H1 (cell line): ENCODE results near the gene UNC13C. TPM values are rescaled to one million over a fixed set of nuclear protein-coding genes. Genes with fewer than 3 reads are reported as not detected.

Experiments used
- CTCF ChIA-PET: fragments of 300-600 bp; sonication (Branson Sonifier 250); formaldehyde crosslinking; loops from one replicate; lab custom pipeline; 2021; ENCODE audit not compliant: partially characterized antibody; lab: Charles Lee
- POLR2A ChIA-PET: fragments of 300-600 bp; sonication (Branson Sonifier 250); formaldehyde crosslinking; loops from one replicate; lab custom pipeline; 2021; ENCODE audit warnings: inconsistent platforms; ENCODE audit not compliant: partially characterized antibody; lab: Charles Lee
- DNase-seq, 2 experiments: peaks; one replicate each; pipeline versions ENCODE4 v3.0.0 to v3.0.0-alpha.2; 2010 to 2022; ENCODE audit warnings: low spot score in 2 of 2, low read depth in 1 of 2, mixed read lengths in 1 of 2
- FAIRE-seq: peaks from 2 replicates; lab custom pipeline; 2011; peaks lifted over from hg19 to GRCh38; lab: Jason Lieb, UNC
- H2AFZ ChIP-seq: 2 replicates; pipeline ENCODE4 v1.8.1; 2012; ENCODE audit warnings: low read length, inconsistent platforms
- H2AK5ac ChIP-seq: 2 replicates; pipeline ENCODE4 v1.6.1; 2013; ENCODE audit warnings: low read depth, low read length
- H2BK120ac ChIP-seq: replicated peaks from 2 replicates; pipeline ENCODE3; 2013; ENCODE audit warnings: low read depth, low read length, inconsistent platforms
- H2BK12ac ChIP-seq: 2 replicates; pipeline ENCODE4 v1.6.1; 2013; ENCODE audit warnings: low read depth, low read length
- H2BK15ac ChIP-seq: 2 replicates; pipeline ENCODE4 v1.6.1; 2013; ENCODE audit warnings: low read length
- H2BK20ac ChIP-seq: 2 replicates; pipeline ENCODE4 v1.6.1; 2013; ENCODE audit warnings: low read length
- H2BK5ac ChIP-seq: 2 replicates; pipeline ENCODE4 v1.6.1; 2013; ENCODE audit warnings: low read depth, low read length
- H3K14ac ChIP-seq: 2 replicates; pipeline ENCODE4 v1.6.1; 2013; ENCODE audit warnings: inconsistent platforms; ENCODE audit not compliant: insufficient read length
- H3K18ac ChIP-seq: 2 replicates; pipeline ENCODE4 v1.6.1; 2013; ENCODE audit warnings: low read length; ENCODE audit errors: extremely low read depth
- H3K23ac ChIP-seq: 2 replicates; pipeline ENCODE4 v1.6.1; 2013; ENCODE audit warnings: inconsistent platforms; ENCODE audit not compliant: insufficient read length
- H3K23me2 ChIP-seq: 2 replicates; pipeline ENCODE4 v1.6.1; 2013; ENCODE audit warnings: low read depth, low read length
- H3K27ac ChIP-seq: 2 replicates; pipeline ENCODE4 v1.6.1; 2011; ENCODE audit warnings: low read depth, low read length, inconsistent platforms
- H3K27me3 ChIP-seq, 4 experiments: replicated peaks in 1 of 4; 1 replicate in 1 of 4; 2 replicates in 3 of 4; pipeline versions ENCODE4 v1.6.1 to v1.8.1; 2011 to 2013; ENCODE audit warnings: low read length in 3 of 4, mild to moderate bottlenecking in 3 of 4, inconsistent platforms in 2 of 4, mixed read lengths in 2 of 4, moderate library complexity in 1 of 4; ENCODE audit not compliant: control insufficient read depth in 3 of 4, insufficient read depth in 3 of 4; ENCODE audit errors: extremely low read depth in 1 of 4
- H3K36me3 ChIP-seq, 4 experiments: 2 replicates each; pipeline versions ENCODE4 v1.6.1 to v1.8.1; 2011 to 2013; ENCODE audit warnings: mild to moderate bottlenecking in 4 of 4, low read length in 3 of 4, moderate library complexity in 2 of 4, control low read depth in 1 of 4, inconsistent platforms in 1 of 4; ENCODE audit not compliant: insufficient read depth in 4 of 4, control insufficient read depth in 2 of 4
- H3K4ac ChIP-seq: replicated peaks from 2 replicates; pipeline ENCODE3; 2013; ENCODE audit warnings: low read length, low read depth, mixed read lengths, inconsistent platforms; ENCODE audit not compliant: insufficient read length
- H3K4me1 ChIP-seq, 4 experiments: replicated peaks in 1 of 4; 1 replicate in 1 of 4; 2 replicates in 3 of 4; pipeline versions ENCODE4 v1.6.1 to v1.8.1; 2011 to 2013; ENCODE audit warnings: low read length in 3 of 4, inconsistent platforms in 2 of 4, mixed read lengths in 1 of 4; ENCODE audit not compliant: insufficient read depth in 4 of 4, control insufficient read depth in 3 of 4
- H3K4me2 ChIP-seq, 2 experiments: 2 replicates each; pipeline versions ENCODE4 v1.6.1 to v1.8.1; 2011 to 2013; ENCODE audit warnings: low read depth in 2 of 2, low read length in 2 of 2, control low read depth in 1 of 2, inconsistent platforms in 1 of 2, mild to moderate bottlenecking in 1 of 2; ENCODE audit not compliant: insufficient read depth in 1 of 2
- H3K4me3 ChIP-seq, 4 experiments: fragments of 200-600, 300-600 bp in 1 of 4; sonication (generic), shearing (Covaris generic), sonication (Bioruptor Twin) in 1 of 4; 2 replicates each; pipeline versions ENCODE4 v1.5.1 to v1.8.1; 2011 to 2016; ENCODE audit warnings: low read length in 4 of 4, low read depth in 3 of 4, control low read depth in 2 of 4, inconsistent platforms in 2 of 4, mild to moderate bottlenecking in 2 of 4, mixed read lengths in 1 of 4, moderate library complexity in 1 of 4; ENCODE audit not compliant: insufficient read depth in 2 of 4; ENCODE audit errors: extremely low read depth in 1 of 4
- H3K56ac ChIP-seq: replicated peaks from 2 replicates; pipeline ENCODE3; 2013; ENCODE audit warnings: low read depth, mild to moderate bottlenecking, mixed read lengths, low read length, inconsistent platforms; ENCODE audit not compliant: insufficient read length
- H3K79me1 ChIP-seq: 2 replicates; pipeline ENCODE4 v1.6.1; 2013; ENCODE audit warnings: low read depth, low read length, control low read depth
- H3K79me2 ChIP-seq, 2 experiments: 2 replicates each; pipeline versions ENCODE4 v1.6.1 to v1.8.1; 2012 to 2013; ENCODE audit warnings: low read length in 2 of 2, mild to moderate bottlenecking in 2 of 2, inconsistent platforms in 1 of 2; ENCODE audit not compliant: insufficient read depth in 2 of 2, control insufficient read depth in 1 of 2
- H3K9ac ChIP-seq, 4 experiments: replicated peaks in 1 of 4; 1 replicate in 1 of 4; 2 replicates in 3 of 4; pipeline versions ENCODE4 v1.6.1 to v1.8.1; 2011 to 2013; ENCODE audit warnings: low read depth in 3 of 4, low read length in 3 of 4, control low read depth in 2 of 4, mild to moderate bottlenecking in 2 of 4, moderate library complexity in 2 of 4, inconsistent platforms in 1 of 4; ENCODE audit errors: extremely low read depth in 1 of 4
- H3K9me3 ChIP-seq, 2 experiments: 2 replicates each; pipeline versions ENCODE4 v1.6.1 to v1.8.1; 2012 to 2013; ENCODE audit warnings: mild to moderate bottlenecking in 2 of 2, moderate library complexity in 2 of 2, control low read depth in 1 of 2, inconsistent platforms in 1 of 2, low read depth in 1 of 2, low read length in 1 of 2, mixed read lengths in 1 of 2; ENCODE audit not compliant: insufficient read depth in 2 of 2
- H4K20me1 ChIP-seq, 2 experiments: replicated peaks in 1 of 2; 2 replicates each; pipeline versions ENCODE3 to v1.8.1; 2011 to 2013; ENCODE audit warnings: inconsistent platforms in 2 of 2, low read length in 2 of 2, mild to moderate bottlenecking in 1 of 2; ENCODE audit not compliant: insufficient read depth in 2 of 2, control insufficient read depth in 1 of 2
- H4K5ac ChIP-seq: 2 replicates; pipeline ENCODE4 v1.6.1; 2013; ENCODE audit warnings: low read length, low read depth, mixed read lengths, inconsistent platforms; ENCODE audit not compliant: insufficient read length
- H4K8ac ChIP-seq: 2 replicates; pipeline ENCODE4 v1.8.0; 2013; ENCODE audit warnings: mild to moderate bottlenecking, moderate library complexity, low read length, inconsistent platforms; ENCODE audit not compliant: insufficient read depth; ENCODE audit errors: extremely low read depth
- H4K91ac ChIP-seq: replicated peaks from 2 replicates; pipeline ENCODE3; 2013; ENCODE audit warnings: low read length, mixed read lengths, inconsistent platforms; ENCODE audit not compliant: insufficient read length
- BRCA1 ChIP-seq: IDR thresholded peaks from 2 replicates; pipeline ENCODE4 v1.6.1; 2012; ENCODE audit warnings: low read depth, low read length, improper control_type of control experiment
- CHD1 ChIP-seq: IDR thresholded peaks from 2 replicates; pipeline ENCODE4 v1.6.1; 2012; ENCODE audit warnings: low read depth, low read length, improper control_type of control experiment
- EP300 ChIP-seq, 2 experiments: IDR thresholded peaks; 1 replicate in 1 of 2; 2 replicates in 1 of 2; pipeline ENCODE4 v1.6.1; 2011 to 2012; ENCODE audit warnings: low read depth in 2 of 2, low read length in 2 of 2, mild to moderate bottlenecking in 2 of 2, borderline replicate concordance in 1 of 2, inconsistent platforms in 1 of 2, moderate library complexity in 1 of 2
- KDM1A ChIP-seq: fragments of 200-600, 300-600 bp; sonication (generic); IDR thresholded peaks from 2 replicates; pipeline ENCODE4 v1.7.1; 2016; ENCODE audit warnings: mild to moderate bottlenecking, low read length, borderline replicate concordance
- SIN3A ChIP-seq, 2 experiments: IDR thresholded peaks in 1 of 2; conservative IDR thresholded peaks in 1 of 2; 2 replicates each; pipeline ENCODE4 v1.6.1; 2011 to 2012; ENCODE audit warnings: low read length in 2 of 2, improper control_type of control experiment in 1 of 2, low read depth in 1 of 2, mild to moderate bottlenecking in 1 of 2
- SUZ12 ChIP-seq: fragments of 200-600 bp; sonication (generic); IDR thresholded peaks from 2 replicates; pipeline ENCODE4 v1.6.1; 2012; ENCODE audit warnings: mild to moderate bottlenecking, inconsistent platforms, low read length, moderate library complexity, mixed read lengths
- TAF1 ChIP-seq: IDR thresholded peaks from 2 replicates; pipeline ENCODE4 v1.6.1; 2011; ENCODE audit warnings: mild to moderate bottlenecking, low read depth, low read length
- WGBS, 2 experiments: shearing (Covaris generic) in 1 of 2; methylation state at CpG; one replicate each; pipeline versions ENCODE4 v1.1.6 to v1.1.7; 2013 to 2015; ENCODE audit warnings: low lambda C conversion rate in 2 of 2, mixed read lengths in 2 of 2, inconsistent platforms in 1 of 2, low coverage in 1 of 2, missing lambda C conversion rate in 1 of 2; ENCODE audit not compliant: insufficient replicate concordance in 2 of 2, insufficient coverage in 1 of 2, insufficient read length in 1 of 2; ENCODE audit errors: extremely low coverage in 1 of 2, missing lambda C conversion rate in 1 of 2; 5-methylcytosine and 5-hydroxymethylcytosine counted together
- polyA plus RNA-seq, 7 experiments: library from polyadenylated mRNA; depleted of rRNA in 3 of 7; stranded (reverse) in 5 of 7; unstranded in 2 of 7; fragments of >200 nt in 5 of 7; fragments of 200-250 nt in 2 of 7; gene quantifications; 1 replicate in 5 of 7; 2 replicates in 1 of 7; 4 replicates in 1 of 7; pipeline versions ENCODE4 v1.2.1 to v1.2.3, GENCODE V29; 2011 to 2013; ENCODE audit warnings: missing spikeins in 2 of 7, mixed read lengths in 2 of 7
- total RNA-seq: library from RNA; stranded (reverse); fragmentation: NEBNext Ultra II Directional; extraction: Animal tissue kit (Norgen Biotek cat#: 25700); gene quantifications from 2 replicates; pipeline ENCODE4 v1.2.1, GENCODE V29; 2021
- TF ChIP-seq, protein P1 (sequence below): IDR thresholded peaks from 2 replicates; pipeline ENCODE4 v1.6.1; 2012; ENCODE audit warnings: low read length, inconsistent platforms
- TF ChIP-seq, protein P2 (sequence below): IDR thresholded peaks from 2 replicates; pipeline ENCODE4 v1.6.1; 2011; ENCODE audit warnings: low read length, improper control_type of control experiment

UNC13C gene
- total and polyA plus RNA-seq, 2 of the 8 experiments (the other 6 are each of a cell fraction or from before 2014, with no cell fraction given) = 0.02 to 0.13 TPM

GRCh38 chr15:54620916-54621315 lies 642.7 kb downstream of the UNC13C start:
- Histone ChIP-seq H3K4me1 (no peaks in the 10 kb centered on the region), H2BK20ac (no peak overlapping the region), H2BK12ac (no peak overlapping the region), H4K91ac (no peak overlapping the region), H3K18ac (no peak overlapping the region), H3K23me2 (no peaks in the 10 kb centered on the region), H3K14ac (no peak overlapping the region), H2BK5ac (no peak overlapping the region), H3K27ac (no peak overlapping the region), H3K23ac (no peak overlapping the region), H4K5ac (no peak overlapping the region), H3K4ac (no peak overlapping the region), H3K4me3 (no peak overlapping the region), H3K56ac (no peak overlapping the region), H4K8ac (no peak overlapping the region), H3K9me3 (peaks cover 0 to 3% of the 10 kb centered on the region in 2 experiments; a peak in 1 of 4 replicates), H3K9ac (no peak overlapping the region), H2AFZ (no peak overlapping the region), H2BK15ac (no peak overlapping the region), H3K79me1 (no peaks in the 10 kb centered on the region), H3K79me2 (no peaks in the 10 kb centered on the region), H3K36me3 (no peaks in the 10 kb centered on the region), H2BK120ac (no peak overlapping the region), H2AK5ac (no peak overlapping the region), H3K4me2 (no peak overlapping the region), H3K27me3 (no peaks in the 10 kb centered on the region), H4K20me1 (no peaks in the 10 kb centered on the region)
- WGBS, 2 experiments = 80% methylated on average over 3 of the region's 3 CpGs; no CpG with 5 or more reads in 1 of the 2 experiments
- FAIRE-seq = no peak
- no peak for DNase-seq
- POLR2A ChIA-PET = no interaction called here
- TF ChIP-seq SIN3A (conservative IDR thresholded peaks at IDR 0.05 in 1 of 2, IDR thresholded peaks at IDR 0.05 in 1 of 2; ENCODE audit: low read depth in 1 of 2, low read length in 2 of 2) = no peak
- TF ChIP-seq TAF1 = no peak
- TF ChIP-seq, protein P1, sequence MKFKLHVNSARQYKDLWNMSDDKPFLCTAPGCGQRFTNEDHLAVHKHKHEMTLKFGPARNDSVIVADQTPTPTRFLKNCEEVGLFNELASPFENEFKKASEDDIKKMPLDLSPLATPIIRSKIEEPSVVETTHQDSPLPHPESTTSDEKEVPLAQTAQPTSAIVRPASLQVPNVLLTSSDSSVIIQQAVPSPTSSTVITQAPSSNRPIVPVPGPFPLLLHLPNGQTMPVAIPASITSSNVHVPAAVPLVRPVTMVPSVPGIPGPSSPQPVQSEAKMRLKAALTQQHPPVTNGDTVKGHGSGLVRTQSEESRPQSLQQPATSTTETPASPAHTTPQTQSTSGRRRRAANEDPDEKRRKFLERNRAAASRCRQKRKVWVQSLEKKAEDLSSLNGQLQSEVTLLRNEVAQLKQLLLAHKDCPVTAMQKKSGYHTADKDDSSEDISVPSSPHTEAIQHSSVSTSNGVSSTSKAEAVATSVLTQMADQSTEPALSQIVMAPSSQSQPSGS = no peak
- no peak for TF ChIP-seq SUZ12
- TF ChIP-seq, protein P2, sequence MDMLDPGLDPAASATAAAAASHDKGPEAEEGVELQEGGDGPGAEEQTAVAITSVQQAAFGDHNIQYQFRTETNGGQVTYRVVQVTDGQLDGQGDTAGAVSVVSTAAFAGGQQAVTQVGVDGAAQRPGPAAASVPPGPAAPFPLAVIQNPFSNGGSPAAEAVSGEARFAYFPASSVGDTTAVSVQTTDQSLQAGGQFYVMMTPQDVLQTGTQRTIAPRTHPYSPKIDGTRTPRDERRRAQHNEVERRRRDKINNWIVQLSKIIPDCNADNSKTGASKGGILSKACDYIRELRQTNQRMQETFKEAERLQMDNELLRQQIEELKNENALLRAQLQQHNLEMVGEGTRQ = no peak
- TF ChIP-seq EP300 (IDR thresholded peaks at IDR 0.05; ENCODE audit: borderline replicate concordance in 1 of 2, low read depth in 2 of 2, low read length in 2 of 2) = no peak
- TF ChIP-seq BRCA1 = no peak
- no peak for TF ChIP-seq CHD1
- no peak for TF ChIP-seq KDM1A
- CTCF ChIA-PET = no interaction called here
